ENCODE measurements around the gene CTSW. TPM values are rescaled to one million over a fixed set of nuclear protein-coding genes. Genes with fewer than 3 reads are reported as not detected.

The CTSW gene
- total and polyA plus RNA-seq, 2 of the 4 experiments (the other 2 are of a cell fraction), result 0.07 to 0.18 TPM

- no peak for TF ChIP-seq ELK1 (IDR thresholded peaks at IDR 0.05; ENCODE audit: borderline replicate concordance, low read depth, low read length)
- no peak for TF ChIP-seq RFX5 (IDR thresholded peaks at IDR 0.05; ENCODE audit: low read depth, low read length)
- peak; percentile 97 for TF ChIP-seq NFE2L2 (IDR thresholded peaks at IDR 0.05; ENCODE audit: low read depth, low read length)
- peak; percentile 77 for TF ChIP-seq POLR2A (IDR thresholded peaks at IDR 0.05; ENCODE audit: low read depth, low read length)
Observed at GRCh38 chr11:65899356-65900124, 19.9 kb downstream of the CTSW start (continued).

All from IMR-90 (cell line).